Spleen (tissue), 7 donors: Measurements from ENCODE around the gene CCDC188.

Experiments
- CTCF ChIP-seq, 11 experiments: fragments of 200-600 bp in 7 of 11; fragments of 450-650 bp in 4 of 11; sonication (generic) in 4 of 11; IDR thresholded peaks in 8 of 11; conservative IDR thresholded peaks in 3 of 11; 1 replicate in 7 of 11; 2 replicates in 4 of 11; pipeline versions ENCODE4 v1.4.0 to v1.8.0; 2016 to 2021; ENCODE audit warnings: antibody characterized with exemption in 11 of 11, inconsistent platforms in 4 of 11, mild to moderate bottlenecking in 1 of 11
- POLR2A ChIP-seq, 3 donors: fragments of 450-650 bp; IDR thresholded peaks; one replicate each; pipeline ENCODE4 v1.5.1; 2017; ENCODE audit warnings: antibody characterized with exemption in 3 of 3, mild to moderate bottlenecking in 1 of 3
- donor health status: DM: no; HTN: no; CAD: no; lungs with moderate emphysema.
- donor health status: DM: no; HTN: no; CAD: no.
- donor health status: DM: no; HTN: no; CAD: no.

- TF ChIP-seq POLR2A (IDR thresholded peaks at IDR 0.05) (no peak), CTCF (IDR thresholded peaks at IDR 0.05 in 8 of 11, conservative IDR thresholded peaks at IDR 0.05 in 3 of 11) (no peak)
These were observed 29.8 kb upstream of the CCDC188 start for GRCh38 chr22:20180640-20181039.
